GM12878 (cell line): ENCODE results near the gene PROC.

ENCODE experiments used
- EZH2 ChIP-seq: IDR thresholded peaks from 2 replicates; pipeline ENCODE4 v1.6.1; 2012; ENCODE audit warnings: low read depth, mild to moderate bottlenecking, control low read depth, inconsistent platforms, low read length, borderline replicate concordance; ENCODE audit not compliant: control insufficient read depth
- REST ChIP-seq: IDR thresholded peaks from 2 replicates; pipeline ENCODE4 v1.6.1; 2012; ENCODE audit warnings: mild to moderate bottlenecking, low read depth, low read length

- TF ChIP-seq REST (no peak), EZH2 (no peak)
Measured at GRCh38 chr2:127371037-127371436, 47.2 kb upstream of the PROC start.
